Left lobe of liver (tissue), 2 donors: ENCODE measurements around the gene MIDN. TPM values are rescaled to one million over a fixed set of nuclear protein-coding genes. Genes with fewer than 3 reads are reported as not detected.
"Not testable (repeated sequence)": the region's sequence is repeated elsewhere in the genome, so short reads cannot be mapped to it uniquely, and the experiment has no call there.

ENCODE experiments used
- ATAC-seq: fragments of 200-7000 bp; cut with Tn5 transposase; one replicate; pipeline ENCODE4 v1.9.1; 2020; ENCODE audit warnings: mild to moderate bottlenecking, moderate library complexity
- DNase-seq: peaks from one replicate; pipeline ENCODE4 v3.0.0-alpha.2; 2020; ENCODE audit warnings: low spot score
- total RNA-seq: library from RNA; stranded (reverse); gene quantifications from one replicate; pipeline ENCODE4 v1.2.1, GENCODE V29; 2021
- donor health status: DM: no; HTN: no; CAD: no; lungs with moderate emphysema.
- donor health status: DM: no; HTN: yes; CAD: no.

The MIDN gene
- total RNA-seq, 1 donor from 2014 or later = 51.7 TPM

- ATAC-seq (no peak), DNase-seq (no peak)
Measured at GRCh38 chr19:1290196-1290702, 41.9 kb downstream of the MIDN start.

GRCh38 chr19:1290703-1291651, 42.6 kb downstream of the MIDN start:
- no peak for ATAC-seq
- DNase-seq = no peak

GRCh38 chr19:1291761-1292418, 43.5 kb downstream of the MIDN start:
- DNase-seq (peak; percentile 79), ATAC-seq (peak; percentile 84)

GRCh38 chr19:1292419-1293151, 44.2 kb downstream of the MIDN start:
- ATAC-seq (no peak), DNase-seq (no peak)

GRCh38 chr19:1293782-1294604, 45.6 kb downstream of the MIDN start:
- DNase-seq = no peak
- ATAC-seq = no peak

GRCh38 chr19:1294688-1295087, 46.3 kb downstream of the MIDN start:
- ATAC-seq (no peak), DNase-seq (no peak)

GRCh38 chr19:1295169-1296012, 47.0 kb downstream of the MIDN start:
- no peak for DNase-seq

GRCh38 chr19:1296078-1296477, 47.7 kb downstream of the MIDN start:
- ATAC-seq (no peak), DNase-seq (no peak)

More at GRCh38 chr19:1295169-1296012, 47.0 kb downstream of the MIDN start:
- ATAC-seq = peak; percentile 27

GRCh38 chr19:1296575-1297271, 48.3 kb downstream of the MIDN start:
- DNase-seq (no peak), ATAC-seq (no peak)

- no peak for ATAC-seq
- no peak for DNase-seq
Measured at GRCh38 chr19:1298235-1298634, 49.9 kb downstream of the MIDN start.

GRCh38 chr19:1299801-1300200, 51.4 kb downstream of the MIDN start:
- DNase-seq = no peak
- no peak for ATAC-seq

- ATAC-seq (no peak), DNase-seq (no peak)
Measured at GRCh38 chr19:1300744-1301490, 52.5 kb downstream of the MIDN start.

GRCh38 chr19:1302533-1303239, 54.3 kb downstream of the MIDN start:
- DNase-seq (no peak), ATAC-seq (no peak)

- DNase-seq (peak; percentile 89), ATAC-seq (peak; percentile 98)
Measured at GRCh38 chr19:1304197-1304924, 56.0 kb downstream of the MIDN start.

GRCh38 chr19:1305354-1305753, 57.0 kb downstream of the MIDN start:
- not testable (repeated sequence) for DNase-seq, ATAC-seq

- DNase-seq = no peak
- ATAC-seq = no peak
Measured at GRCh38 chr19:1307320-1307719, 58.9 kb downstream of the MIDN start.
